Panc1 (cell line): ENCODE results near the gene KAZN.

Experiments used
- POLR2AphosphoS5 ChIP-seq: IDR thresholded peaks from 2 replicates; pipeline ENCODE4 v1.6.1; 2012; ENCODE audit warnings: mild to moderate bottlenecking, low read depth, low read length, moderate library complexity
- SIN3A ChIP-seq: IDR thresholded peaks from 2 replicates; pipeline ENCODE4 v1.6.1; 2012; ENCODE audit warnings: low read depth, mild to moderate bottlenecking, low read length, moderate library complexity, borderline replicate concordance; ENCODE audit not compliant: insufficient read depth
- TCF7L2 ChIP-seq: IDR thresholded peaks from 2 replicates; pipeline ENCODE4 v1.6.1; 2011; ENCODE audit warnings: mild to moderate bottlenecking, low read depth, low read length, inconsistent platforms
- TF ChIP-seq, protein P1 (sequence below): fragments of 450-650 bp; IDR thresholded peaks from 2 replicates; pipeline ENCODE4 v1.5.1; 2017; ENCODE audit warnings: mild to moderate bottlenecking
- TF ChIP-seq, protein P2 (sequence below), 2 experiments: IDR thresholded peaks; 2 replicates each; pipeline ENCODE4 v1.6.1; 2011 to 2012; ENCODE audit warnings: low read depth in 2 of 2, control low read depth in 1 of 2, low read length in 1 of 2, mild to moderate bottlenecking in 1 of 2, moderate library complexity in 1 of 2; ENCODE audit not compliant: insufficient read depth in 1 of 2

DNA sequence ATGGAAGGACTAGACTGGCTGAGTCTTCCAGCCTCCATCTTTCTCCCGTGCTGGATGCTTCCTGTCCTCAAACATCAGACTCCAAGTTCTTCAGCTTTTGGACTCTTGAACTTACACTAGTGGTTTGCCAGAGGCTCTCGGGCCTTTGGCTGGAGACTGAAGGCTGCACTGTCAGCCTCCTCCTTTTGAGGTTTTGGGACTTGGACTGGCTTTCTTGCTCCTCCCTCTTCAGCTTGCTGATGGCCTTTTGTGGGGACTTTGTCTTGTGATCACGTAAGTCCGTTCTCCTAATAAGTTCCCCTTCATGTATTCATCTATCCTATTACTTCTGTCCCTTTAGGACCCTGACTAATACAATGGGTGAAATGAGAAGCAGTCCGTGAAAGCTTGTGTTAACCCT, 196.4 kb downstream of the KAZN start:
- TF ChIP-seq, protein P1, sequence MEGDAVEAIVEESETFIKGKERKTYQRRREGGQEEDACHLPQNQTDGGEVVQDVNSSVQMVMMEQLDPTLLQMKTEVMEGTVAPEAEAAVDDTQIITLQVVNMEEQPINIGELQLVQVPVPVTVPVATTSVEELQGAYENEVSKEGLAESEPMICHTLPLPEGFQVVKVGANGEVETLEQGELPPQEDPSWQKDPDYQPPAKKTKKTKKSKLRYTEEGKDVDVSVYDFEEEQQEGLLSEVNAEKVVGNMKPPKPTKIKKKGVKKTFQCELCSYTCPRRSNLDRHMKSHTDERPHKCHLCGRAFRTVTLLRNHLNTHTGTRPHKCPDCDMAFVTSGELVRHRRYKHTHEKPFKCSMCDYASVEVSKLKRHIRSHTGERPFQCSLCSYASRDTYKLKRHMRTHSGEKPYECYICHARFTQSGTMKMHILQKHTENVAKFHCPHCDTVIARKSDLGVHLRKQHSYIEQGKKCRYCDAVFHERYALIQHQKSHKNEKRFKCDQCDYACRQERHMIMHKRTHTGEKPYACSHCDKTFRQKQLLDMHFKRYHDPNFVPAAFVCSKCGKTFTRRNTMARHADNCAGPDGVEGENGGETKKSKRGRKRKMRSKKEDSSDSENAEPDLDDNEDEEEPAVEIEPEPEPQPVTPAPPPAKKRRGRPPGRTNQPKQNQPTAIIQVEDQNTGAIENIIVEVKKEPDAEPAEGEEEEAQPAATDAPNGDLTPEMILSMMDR, result no peak
- TF ChIP-seq POLR2AphosphoS5, result no peak
- TF ChIP-seq SIN3A, result no peak
- TF ChIP-seq, protein P2, sequence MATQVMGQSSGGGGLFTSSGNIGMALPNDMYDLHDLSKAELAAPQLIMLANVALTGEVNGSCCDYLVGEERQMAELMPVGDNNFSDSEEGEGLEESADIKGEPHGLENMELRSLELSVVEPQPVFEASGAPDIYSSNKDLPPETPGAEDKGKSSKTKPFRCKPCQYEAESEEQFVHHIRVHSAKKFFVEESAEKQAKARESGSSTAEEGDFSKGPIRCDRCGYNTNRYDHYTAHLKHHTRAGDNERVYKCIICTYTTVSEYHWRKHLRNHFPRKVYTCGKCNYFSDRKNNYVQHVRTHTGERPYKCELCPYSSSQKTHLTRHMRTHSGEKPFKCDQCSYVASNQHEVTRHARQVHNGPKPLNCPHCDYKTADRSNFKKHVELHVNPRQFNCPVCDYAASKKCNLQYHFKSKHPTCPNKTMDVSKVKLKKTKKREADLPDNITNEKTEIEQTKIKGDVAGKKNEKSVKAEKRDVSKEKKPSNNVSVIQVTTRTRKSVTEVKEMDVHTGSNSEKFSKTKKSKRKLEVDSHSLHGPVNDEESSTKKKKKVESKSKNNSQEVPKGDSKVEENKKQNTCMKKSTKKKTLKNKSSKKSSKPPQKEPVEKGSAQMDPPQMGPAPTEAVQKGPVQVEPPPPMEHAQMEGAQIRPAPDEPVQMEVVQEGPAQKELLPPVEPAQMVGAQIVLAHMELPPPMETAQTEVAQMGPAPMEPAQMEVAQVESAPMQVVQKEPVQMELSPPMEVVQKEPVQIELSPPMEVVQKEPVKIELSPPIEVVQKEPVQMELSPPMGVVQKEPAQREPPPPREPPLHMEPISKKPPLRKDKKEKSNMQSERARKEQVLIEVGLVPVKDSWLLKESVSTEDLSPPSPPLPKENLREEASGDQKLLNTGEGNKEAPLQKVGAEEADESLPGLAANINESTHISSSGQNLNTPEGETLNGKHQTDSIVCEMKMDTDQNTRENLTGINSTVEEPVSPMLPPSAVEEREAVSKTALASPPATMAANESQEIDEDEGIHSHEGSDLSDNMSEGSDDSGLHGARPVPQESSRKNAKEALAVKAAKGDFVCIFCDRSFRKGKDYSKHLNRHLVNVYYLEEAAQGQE (IDR thresholded peaks at IDR 0.05; ENCODE audit: insufficient read depth in 1 of 2, low read depth in 2 of 2, low read length in 1 of 2), result no peak
- TF ChIP-seq TCF7L2, result no peak
